Measurements from ENCODE around the gene TMED1. TPM values are rescaled to one million over a fixed set of nuclear protein-coding genes. Genes with fewer than 3 reads are reported as not detected.

Gene TMED1
- total and polyA plus RNA-seq, 2 donors (not counting 1 experiment from before 2014, with no cell fraction given), result 40.1 to 42.3 TPM

DNA sequence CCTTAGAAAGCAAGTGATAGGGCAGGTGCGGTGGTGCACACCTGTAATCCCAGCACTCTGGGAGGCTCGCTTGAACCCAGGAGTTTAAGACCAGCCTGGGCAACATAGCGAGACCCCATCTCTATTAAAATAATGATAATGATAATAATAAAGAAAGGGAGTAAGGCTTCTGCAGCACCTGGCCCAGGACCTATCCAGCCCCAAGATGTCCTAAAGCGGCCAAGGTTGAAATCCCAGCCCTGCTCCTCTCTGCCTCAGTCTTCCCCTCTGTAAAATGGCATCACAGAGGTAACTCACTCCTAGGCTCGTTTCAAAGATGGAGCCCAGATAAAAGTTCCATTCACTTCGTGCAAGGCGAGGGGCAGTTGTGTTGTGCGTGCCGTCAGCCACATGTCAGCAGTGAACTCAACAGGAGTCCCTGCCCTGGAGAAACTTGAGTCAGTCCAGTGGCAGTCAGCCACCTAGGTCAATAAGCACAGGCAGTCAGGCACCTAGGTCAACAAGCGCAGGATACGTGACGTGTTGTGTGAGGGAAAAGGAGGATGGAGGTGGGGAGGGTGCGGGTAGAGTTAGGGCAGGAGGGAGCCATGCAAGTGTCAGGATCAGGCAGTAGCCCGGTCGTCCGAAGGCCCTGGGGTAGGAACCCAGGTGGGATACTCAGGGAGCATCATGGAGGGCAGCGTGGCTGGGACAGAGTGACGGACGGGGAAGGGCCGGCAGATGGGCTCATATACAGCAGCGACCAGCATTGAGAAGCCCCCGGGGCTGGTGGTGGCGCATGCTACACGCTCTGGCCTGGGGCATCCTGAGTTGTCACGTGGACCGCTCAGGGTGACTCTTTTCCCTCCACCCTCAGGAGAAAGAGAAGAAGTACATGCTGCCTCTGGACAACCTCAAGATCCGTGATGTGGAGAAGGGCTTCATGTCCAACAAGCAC lies 16.6 kb downstream of the TMED1 start:
- TF ChIP-seq, protein P1, sequence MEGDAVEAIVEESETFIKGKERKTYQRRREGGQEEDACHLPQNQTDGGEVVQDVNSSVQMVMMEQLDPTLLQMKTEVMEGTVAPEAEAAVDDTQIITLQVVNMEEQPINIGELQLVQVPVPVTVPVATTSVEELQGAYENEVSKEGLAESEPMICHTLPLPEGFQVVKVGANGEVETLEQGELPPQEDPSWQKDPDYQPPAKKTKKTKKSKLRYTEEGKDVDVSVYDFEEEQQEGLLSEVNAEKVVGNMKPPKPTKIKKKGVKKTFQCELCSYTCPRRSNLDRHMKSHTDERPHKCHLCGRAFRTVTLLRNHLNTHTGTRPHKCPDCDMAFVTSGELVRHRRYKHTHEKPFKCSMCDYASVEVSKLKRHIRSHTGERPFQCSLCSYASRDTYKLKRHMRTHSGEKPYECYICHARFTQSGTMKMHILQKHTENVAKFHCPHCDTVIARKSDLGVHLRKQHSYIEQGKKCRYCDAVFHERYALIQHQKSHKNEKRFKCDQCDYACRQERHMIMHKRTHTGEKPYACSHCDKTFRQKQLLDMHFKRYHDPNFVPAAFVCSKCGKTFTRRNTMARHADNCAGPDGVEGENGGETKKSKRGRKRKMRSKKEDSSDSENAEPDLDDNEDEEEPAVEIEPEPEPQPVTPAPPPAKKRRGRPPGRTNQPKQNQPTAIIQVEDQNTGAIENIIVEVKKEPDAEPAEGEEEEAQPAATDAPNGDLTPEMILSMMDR (conservative IDR thresholded peaks at IDR 0.05 in 1 of 2, IDR thresholded peaks at IDR 0.05 in 1 of 2; ENCODE audit: low read depth in 1 of 2, low read length in 2 of 2), result no peak
- no peak for TF ChIP-seq EZH2 (IDR thresholded peaks at IDR 0.05; ENCODE audit: low read length, missing control alignments)
- Histone ChIP-seq H4K20me1 (ENCODE audit: control insufficient read depth, extremely low read depth, insufficient read depth, low read length) (no peaks in the 10 kb centered on the region), H2AFZ (ENCODE audit: low read length) (no peak overlapping the region), H3K4me1 (ENCODE audit: control insufficient read depth, extremely low read depth, insufficient read depth, low read length) (peaks cover 14% of the 10 kb centered on the region), H3K36me3 (ENCODE audit: control insufficient read depth, insufficient read depth, low read length) (peaks cover 40% of the 10 kb centered on the region), H3K27me3 (ENCODE audit: control insufficient read depth, insufficient read depth, low read length) (no peaks in the 10 kb centered on the region), H3K4me3 (replicated peaks in 1 of 4; ENCODE audit: control extremely low read depth in 1 of 4, insufficient read depth in 1 of 4, low read depth in 3 of 4, low read length in 4 of 4) (no peak overlapping the region), H3K27ac (ENCODE audit: insufficient read depth, low read length) (peak overlapping the region; percentile 95), H3K9ac (ENCODE audit: insufficient read depth, low read length) (peak overlapping the region; percentile 26), H3K4me2 (ENCODE audit: extremely low read depth, insufficient read depth, low read length) (no peak overlapping the region), H3K9me3 (ENCODE audit: control insufficient read depth, insufficient read depth, low read depth, low read length) (no peaks in the 10 kb centered on the region), H3K79me2 (ENCODE audit: control insufficient read depth, insufficient read depth, low read length) (peaks cover 30% of the 10 kb centered on the region)
- DNase-seq (ENCODE audit: low read depth in 2 of 2), result no peak

DNA sequence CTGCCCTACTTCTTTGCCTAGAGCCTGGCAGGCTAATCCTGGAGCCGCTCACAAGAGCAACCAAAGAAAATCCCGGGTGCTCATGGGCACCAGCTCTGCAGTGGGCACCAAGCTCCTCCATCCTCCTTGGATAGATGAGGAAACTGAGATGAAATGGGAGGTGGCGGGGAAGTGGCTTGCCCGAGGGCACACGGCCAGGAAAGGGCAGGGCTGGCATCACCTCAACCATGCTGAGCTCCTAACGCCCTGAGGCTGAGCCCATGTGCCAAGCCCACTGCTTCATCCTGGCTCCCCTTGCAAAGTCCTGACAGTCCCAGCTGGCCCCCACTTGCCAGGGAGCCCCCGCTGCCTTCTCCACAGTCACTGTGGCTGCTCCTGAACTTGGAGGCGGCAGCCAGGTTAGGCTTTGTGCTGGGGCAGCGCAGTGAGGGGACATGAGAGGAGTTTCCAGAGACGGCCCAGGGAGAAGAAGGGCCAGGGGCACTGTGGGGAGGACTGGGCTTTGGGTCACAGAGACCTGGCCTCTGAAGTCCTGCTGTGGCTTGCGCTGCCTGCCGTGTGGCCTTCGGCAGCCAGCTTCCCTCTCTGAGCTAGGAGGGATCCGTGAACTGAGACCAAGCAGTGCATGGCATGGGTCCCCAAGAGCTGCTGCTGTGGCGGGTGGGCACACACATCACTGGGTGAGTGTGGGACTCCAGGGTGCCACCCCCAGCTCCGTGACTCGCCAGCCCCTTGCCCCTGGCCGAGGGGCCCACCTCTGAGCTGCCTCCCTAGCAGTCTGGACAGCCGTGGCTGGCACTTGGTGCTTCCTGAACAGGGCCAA lies 17.5 kb downstream of the TMED1 start:
- TF ChIP-seq EZH2 (IDR thresholded peaks at IDR 0.05; ENCODE audit: low read length, missing control alignments), result no peak
- TF ChIP-seq, protein P1 (conservative IDR thresholded peaks at IDR 0.05 in 1 of 2, IDR thresholded peaks at IDR 0.05 in 1 of 2; ENCODE audit: low read depth in 1 of 2, low read length in 2 of 2), result no peak
- no peak overlapping the region for H2AFZ ChIP-seq (ENCODE audit: low read length)
- no peaks in the 10 kb centered on the region for H3K9me3 ChIP-seq (ENCODE audit: control insufficient read depth, insufficient read depth, low read depth, low read length)
- H3K4me1 ChIP-seq (ENCODE audit: control insufficient read depth, extremely low read depth, insufficient read depth, low read length), result peaks cover 15% of the 10 kb centered on the region
- H3K27ac ChIP-seq (ENCODE audit: insufficient read depth, low read length), result peak overlapping the region; percentile 95
- peaks cover 39% of the 10 kb centered on the region for H3K36me3 ChIP-seq (ENCODE audit: control insufficient read depth, insufficient read depth, low read length)
- H4K20me1 ChIP-seq (ENCODE audit: control insufficient read depth, extremely low read depth, insufficient read depth, low read length), result no peaks in the 10 kb centered on the region
- H3K79me2 ChIP-seq (ENCODE audit: control insufficient read depth, insufficient read depth, low read length), result peaks cover 32% of the 10 kb centered on the region
- H3K4me2 ChIP-seq (ENCODE audit: extremely low read depth, insufficient read depth, low read length), result no peak overlapping the region
- H3K9ac ChIP-seq (ENCODE audit: insufficient read depth, low read length), result peak overlapping the region; percentile 48
- no peak for DNase-seq (ENCODE audit: low read depth in 2 of 2)
- no peaks in the 10 kb centered on the region for H3K27me3 ChIP-seq (ENCODE audit: control insufficient read depth, insufficient read depth, low read length)
- no peak overlapping the region for H3K4me3 ChIP-seq (replicated peaks in 1 of 4; ENCODE audit: control extremely low read depth in 1 of 4, insufficient read depth in 1 of 4, low read depth in 3 of 4, low read length in 4 of 4)
